WTC11 (cell line): Measurements from ENCODE around the gene PRKACB. TPM values are rescaled to one million over a fixed set of nuclear protein-coding genes. Genes with fewer than 3 reads are reported as not detected.

Experiments
- ATAC-seq: fragments of 200-7000 bp; cut with Tn5 transposase; 2 replicates; pipeline ENCODE4 v1.10.0; 2021; ENCODE audit warnings: mild to moderate bottlenecking, moderate library complexity
- CTCF ChIA-PET: fragments of 300-600 bp; sonication (Branson Sonifier 250); formaldehyde crosslinking; loops from one replicate; lab custom pipeline; 2021; ENCODE audit warnings: antibody characterized with exemption; lab: Charles Lee
- POLR2A ChIA-PET: fragments of 350-600 bp; sonication (Branson Sonifier 250); formaldehyde crosslinking; loops from one replicate; lab custom pipeline; 2021; ENCODE audit warnings: antibody characterized with exemption; lab: Charles Lee
- DNase-seq: peaks from one replicate; pipeline ENCODE4 v3.0.0; 2021; ENCODE audit warnings: low spot score
- H3K27ac Mint-ChIP-seq: 2 replicates; pipeline ENCODE4 v1.8.0; 2021; ENCODE audit warnings: mixed read lengths
- H3K27me3 Mint-ChIP-seq: 2 replicates; pipeline ENCODE4 v1.8.0; 2021; ENCODE audit warnings: low read depth, mild to moderate bottlenecking, moderate library complexity, mixed read lengths
- H3K36me3 Mint-ChIP-seq: 2 replicates; pipeline ENCODE4 v1.8.0; 2021; ENCODE audit warnings: mixed read lengths
- H3K4me1 Mint-ChIP-seq: 2 replicates; pipeline ENCODE4 v1.8.0; 2022; ENCODE audit warnings: mixed read lengths
- H3K4me3 Mint-ChIP-seq: 2 replicates; pipeline ENCODE4 v1.8.0; 2021; ENCODE audit warnings: mild to moderate bottlenecking, moderate library complexity, mixed read lengths
- H3K9me3 Mint-ChIP-seq: 2 replicates; pipeline ENCODE4 v1.8.0; 2021; ENCODE audit warnings: mixed read lengths
- ELF4 ChIP-seq: sonication (generic); formaldehyde crosslinking; IDR thresholded peaks from 2 replicates; pipeline ENCODE4 v1.8.1; 2022; ENCODE audit warnings: low read depth, mild to moderate bottlenecking, moderate library complexity, missing genetic modification reagents
- ETV6 ChIP-seq: sonication (generic); formaldehyde crosslinking; IDR thresholded peaks from 2 replicates; pipeline ENCODE4 v1.8.1; 2022; ENCODE audit warnings: mild to moderate bottlenecking, missing genetic modification reagents
- JAZF1 ChIP-seq: fragments of 250-450 bp; sonication (Bioruptor Pico); IDR thresholded peaks from 2 replicates; pipeline ENCODE4 v1.9.0; 2021; ENCODE audit warnings: moderate library complexity, mild to moderate bottlenecking, inconsistent platforms
- MYBL2 ChIP-seq: sonication (generic); formaldehyde crosslinking; IDR thresholded peaks from 2 replicates; pipeline ENCODE4 v1.8.1; 2023; ENCODE audit warnings: mild to moderate bottlenecking, moderate library complexity, missing genetic modification reagents
- NFATC4 ChIP-seq: fragments of 250-450 bp; sonication (Bioruptor Pico); IDR thresholded peaks from 2 replicates; pipeline ENCODE4 v1.9.0; 2021; ENCODE audit warnings: mild to moderate bottlenecking
- NR1H2 ChIP-seq: sonication (generic); formaldehyde crosslinking; IDR thresholded peaks from 2 replicates; pipeline ENCODE4 v1.9.0; 2021; ENCODE audit warnings: mild to moderate bottlenecking, moderate library complexity, missing genetic modification reagents
- SMAD4 ChIP-seq: sonication (generic); formaldehyde crosslinking; IDR thresholded peaks from 2 replicates; pipeline ENCODE4 v1.8.0; 2022; ENCODE audit warnings: mild to moderate bottlenecking, missing genetic modification reagents
- SP1 ChIP-seq: sonication (generic); formaldehyde crosslinking; conservative IDR thresholded peaks from 2 replicates; pipeline ENCODE4 v1.8.1; 2022; ENCODE audit warnings: missing genetic modification reagents
- ZNF138 ChIP-seq: sonication (generic); formaldehyde crosslinking; conservative IDR thresholded peaks from 2 replicates; pipeline ENCODE4 v1.8.1; 2022; ENCODE audit warnings: mild to moderate bottlenecking, moderate library complexity, missing genetic modification reagents
- ZNF317 ChIP-seq: sonication (generic); formaldehyde crosslinking; IDR thresholded peaks from 2 replicates; pipeline ENCODE4 v1.8.1; 2023; ENCODE audit warnings: low read depth, mild to moderate bottlenecking, moderate library complexity, missing genetic modification reagents, borderline replicate concordance
- total RNA-seq: library from RNA; stranded (reverse); gene quantifications from 3 replicates; pipeline ENCODE4 v1.2.3, GENCODE V29; 2021
- TF ChIP-seq, protein P1 (sequence below): fragments of 250-450 bp; sonication (Bioruptor Pico); conservative IDR thresholded peaks from 2 replicates; pipeline ENCODE4 v1.9.0; 2021; ENCODE audit warnings: mild to moderate bottlenecking
- TF ChIP-seq, protein P2 (sequence below): sonication (generic); formaldehyde crosslinking; IDR thresholded peaks from 2 replicates; pipeline ENCODE4 v1.8.0; 2023; ENCODE audit warnings: missing genetic modification reagents
- TF ChIP-seq, protein P3 (sequence below): sonication (generic); formaldehyde crosslinking; IDR thresholded peaks from 2 replicates; pipeline ENCODE4 v1.8.1; 2023; ENCODE audit warnings: mild to moderate bottlenecking, missing genetic modification reagents
- TF ChIP-seq, protein P4 (sequence below): fragments of 250-450 bp; sonication (Bioruptor Pico); IDR thresholded peaks from 2 replicates; pipeline ENCODE4 v1.9.0; 2021; ENCODE audit warnings: mild to moderate bottlenecking
- TF ChIP-seq, protein P5 (sequence below): sonication (generic); formaldehyde crosslinking; IDR thresholded peaks from 2 replicates; pipeline ENCODE4 v1.8.1; 2022; ENCODE audit warnings: low read depth, mild to moderate bottlenecking, moderate library complexity, missing genetic modification reagents, borderline replicate concordance
- TF ChIP-seq, protein P6 (sequence below): fragments of 250-450 bp; sonication (Bioruptor Pico); IDR thresholded peaks from 2 replicates; pipeline ENCODE4 v1.8.0; 2021; ENCODE audit warnings: mild to moderate bottlenecking

PRKACB gene
- total RNA-seq, 1 experiment from 2014 or later, result 18.4 TPM

DNA sequence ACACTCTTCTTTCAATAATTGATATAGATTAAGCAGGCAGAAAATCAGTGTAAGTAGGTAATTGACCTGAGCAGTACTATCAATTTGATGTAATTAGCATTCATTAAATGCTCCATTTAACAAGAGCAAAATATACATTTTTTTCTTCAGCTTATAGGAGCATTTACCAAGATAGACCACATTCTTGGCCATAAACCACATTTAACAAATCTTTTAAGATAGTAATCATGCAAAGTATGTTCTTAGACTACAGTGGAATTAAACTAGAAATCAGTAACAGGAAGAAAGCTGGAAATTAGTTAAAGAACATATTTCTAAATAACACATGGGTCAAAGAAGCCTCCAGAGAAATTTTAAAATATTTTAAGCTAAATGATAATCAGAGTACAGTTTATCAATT, 8.7 kb upstream of the PRKACB start:
- H3K27ac Mint-ChIP-seq, result no peak overlapping the region
- POLR2A ChIA-PET, result no interaction called here
- DNase-seq (no peak), ATAC-seq (no peak)
- H3K9me3 Mint-ChIP-seq, result peaks cover 18% of the 10 kb centered on the region
- CTCF ChIA-PET, result no interaction called here
- H3K36me3 Mint-ChIP-seq, result peaks cover 4% of the 10 kb centered on the region; the same call in 1 of the 2 replicates
- no peaks in the 10 kb centered on the region for H3K27me3 Mint-ChIP-seq
- no peak for TF ChIP-seq SMAD4 (CRISPR knock-in tag)
- H3K4me1 Mint-ChIP-seq, result no peaks in the 10 kb centered on the region
- H3K4me3 Mint-ChIP-seq, result no peak overlapping the region

DNA sequence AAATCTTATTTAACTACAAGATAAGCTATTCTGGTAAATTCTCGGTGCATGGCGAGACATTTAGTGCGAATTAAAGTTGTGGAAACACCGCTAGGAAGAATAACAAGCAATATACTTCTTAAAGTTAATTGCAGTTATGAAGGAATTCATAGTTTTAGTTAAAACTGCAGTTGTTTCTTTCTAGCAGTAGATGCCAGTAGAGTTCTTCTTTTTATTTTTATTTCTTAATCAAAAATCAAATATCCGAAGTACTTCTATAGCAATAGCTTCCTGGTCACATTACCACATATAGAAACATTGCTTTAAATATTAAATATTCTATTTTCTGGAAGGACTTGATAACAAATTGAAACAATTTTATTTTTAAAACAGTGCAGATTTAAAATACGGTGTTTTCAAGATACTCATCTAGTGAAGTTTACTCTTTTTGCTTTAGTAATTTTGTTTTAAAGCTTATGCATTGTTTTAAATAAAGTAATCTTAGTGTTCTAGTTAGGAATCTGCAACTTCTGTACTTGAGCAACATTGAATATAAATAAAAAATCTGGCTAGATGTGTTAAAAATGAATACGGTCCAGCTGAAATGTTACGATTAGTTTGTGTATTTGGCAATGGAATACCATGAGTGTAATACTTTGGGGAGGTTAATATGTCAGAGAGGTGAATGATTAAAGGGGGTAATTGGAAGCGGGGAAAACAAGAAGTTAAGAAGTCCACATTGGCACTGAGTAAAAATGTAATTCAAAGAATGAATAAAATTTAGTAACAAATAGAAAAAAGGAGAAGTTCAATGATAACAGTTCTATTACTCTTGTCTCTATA, 2.7 kb upstream of the PRKACB start:
- DNase-seq (no peak), ATAC-seq (no peak)
- Mint-ChIP-seq H3K27ac (no peak overlapping the region), H3K4me1 (peaks cover 5% of the 10 kb centered on the region), H3K36me3 (peaks cover 4% of the 10 kb centered on the region; the same call in 1 of the 2 replicates), H3K27me3 (no peaks in the 10 kb centered on the region), H3K9me3 (peaks cover 18% of the 10 kb centered on the region), H3K4me3 (no peak overlapping the region)
- POLR2A ChIA-PET, result no interaction called here
- TF ChIP-seq NR1H2 (CRISPR knock-in tag), result no peak
- TF ChIP-seq SP1 (CRISPR knock-in tag), result no peak
- no peak for TF ChIP-seq ELF4
- TF ChIP-seq, protein P1, sequence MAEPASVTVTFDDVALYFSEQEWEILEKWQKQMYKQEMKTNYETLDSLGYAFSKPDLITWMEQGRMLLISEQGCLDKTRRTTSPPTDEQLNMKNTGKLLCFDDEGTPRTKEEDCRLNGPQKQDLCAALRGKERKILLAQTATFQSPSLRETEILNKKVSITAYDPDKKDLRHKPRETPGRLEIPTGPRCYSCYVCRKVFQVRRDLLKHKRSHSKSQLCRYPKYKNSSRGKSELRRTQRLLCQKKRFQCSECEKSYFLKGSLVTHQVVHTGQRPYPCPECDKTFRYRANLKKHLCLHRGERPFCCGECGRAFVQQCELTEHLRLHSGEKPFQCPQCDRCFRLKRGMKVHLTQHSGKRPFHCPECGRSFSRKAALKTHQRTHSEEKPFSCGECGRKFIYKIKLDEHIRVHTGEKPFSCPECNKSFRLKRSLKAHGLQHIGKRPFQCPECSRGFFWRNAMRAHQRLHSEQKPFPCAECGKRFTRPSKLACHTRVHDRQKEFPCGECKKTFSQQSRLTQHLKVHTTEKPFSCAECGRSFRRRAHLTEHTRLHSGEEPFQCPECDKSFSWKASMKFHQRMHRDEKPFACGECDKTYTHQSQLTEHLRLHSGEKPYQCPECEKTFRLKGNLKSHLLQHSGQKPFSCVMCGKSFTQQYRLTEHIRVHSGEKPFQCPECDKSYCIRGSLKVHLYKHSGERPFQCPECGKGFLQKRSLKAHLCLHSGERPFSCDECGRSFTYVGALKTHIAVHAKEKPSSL (CRISPR knock-in tag), result no peak
- no peak for TF ChIP-seq ZNF317
- no peak for TF ChIP-seq JAZF1 (CRISPR knock-in tag)
- TF ChIP-seq, protein P2, sequence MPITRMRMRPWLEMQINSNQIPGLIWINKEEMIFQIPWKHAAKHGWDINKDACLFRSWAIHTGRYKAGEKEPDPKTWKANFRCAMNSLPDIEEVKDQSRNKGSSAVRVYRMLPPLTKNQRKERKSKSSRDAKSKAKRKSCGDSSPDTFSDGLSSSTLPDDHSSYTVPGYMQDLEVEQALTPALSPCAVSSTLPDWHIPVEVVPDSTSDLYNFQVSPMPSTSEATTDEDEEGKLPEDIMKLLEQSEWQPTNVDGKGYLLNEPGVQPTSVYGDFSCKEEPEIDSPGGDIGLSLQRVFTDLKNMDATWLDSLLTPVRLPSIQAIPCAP (CRISPR knock-in tag), result no peak
- CTCF ChIA-PET, result interaction anchor here (0.7 to 1.1 kb wide), 2 partner anchors 241 to 616 kb away, joined by 3 read pairs; no protein-coding TSS in a partner anchor

DNA sequence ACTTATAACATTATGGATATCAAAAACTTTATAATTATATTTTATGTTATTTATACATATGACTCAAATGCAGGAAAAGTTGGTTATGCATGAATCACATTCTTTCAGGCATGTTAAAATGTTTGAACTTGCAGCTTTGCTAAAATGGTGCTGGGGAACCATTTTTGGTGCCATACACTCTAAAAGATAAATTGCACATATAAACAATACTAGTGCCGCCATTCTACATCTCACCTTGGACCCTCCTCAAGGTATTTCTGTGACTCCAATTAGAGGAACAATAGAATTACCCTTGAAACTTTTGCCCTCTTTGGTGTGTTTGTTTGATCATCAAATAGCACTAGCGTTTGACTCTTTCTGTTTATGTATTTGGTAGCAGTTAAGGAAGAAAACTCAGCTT, 997 bp downstream of the PRKACB start:
- TF ChIP-seq MYBL2, result no peak
- TF ChIP-seq ZNF317, result no peak
- no peak for TF ChIP-seq ETV6
- no peak for TF ChIP-seq NFATC4 (CRISPR knock-in tag)
- no peak for TF ChIP-seq ZNF138 (CRISPR knock-in tag)
- TF ChIP-seq, protein P3, sequence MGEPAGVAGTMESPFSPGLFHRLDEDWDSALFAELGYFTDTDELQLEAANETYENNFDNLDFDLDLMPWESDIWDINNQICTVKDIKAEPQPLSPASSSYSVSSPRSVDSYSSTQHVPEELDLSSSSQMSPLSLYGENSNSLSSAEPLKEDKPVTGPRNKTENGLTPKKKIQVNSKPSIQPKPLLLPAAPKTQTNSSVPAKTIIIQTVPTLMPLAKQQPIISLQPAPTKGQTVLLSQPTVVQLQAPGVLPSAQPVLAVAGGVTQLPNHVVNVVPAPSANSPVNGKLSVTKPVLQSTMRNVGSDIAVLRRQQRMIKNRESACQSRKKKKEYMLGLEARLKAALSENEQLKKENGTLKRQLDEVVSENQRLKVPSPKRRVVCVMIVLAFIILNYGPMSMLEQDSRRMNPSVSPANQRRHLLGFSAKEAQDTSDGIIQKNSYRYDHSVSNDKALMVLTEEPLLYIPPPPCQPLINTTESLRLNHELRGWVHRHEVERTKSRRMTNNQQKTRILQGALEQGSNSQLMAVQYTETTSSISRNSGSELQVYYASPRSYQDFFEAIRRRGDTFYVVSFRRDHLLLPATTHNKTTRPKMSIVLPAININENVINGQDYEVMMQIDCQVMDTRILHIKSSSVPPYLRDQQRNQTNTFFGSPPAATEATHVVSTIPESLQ (CRISPR knock-in tag), result no peak
- no peak overlapping the region for H3K4me3 Mint-ChIP-seq
- no peaks in the 10 kb centered on the region for H3K27me3 Mint-ChIP-seq
- H3K36me3 Mint-ChIP-seq, result no peaks in the 10 kb centered on the region
- H3K27ac Mint-ChIP-seq, result no peak overlapping the region
- H3K9me3 Mint-ChIP-seq, result no peaks in the 10 kb centered on the region
- H3K4me1 Mint-ChIP-seq, result peaks cover 5% of the 10 kb centered on the region
- ATAC-seq, result no peak
- ChIA-PET POLR2A (no interaction called here), CTCF (no interaction called here)
- DNase-seq, result no peak

DNA sequence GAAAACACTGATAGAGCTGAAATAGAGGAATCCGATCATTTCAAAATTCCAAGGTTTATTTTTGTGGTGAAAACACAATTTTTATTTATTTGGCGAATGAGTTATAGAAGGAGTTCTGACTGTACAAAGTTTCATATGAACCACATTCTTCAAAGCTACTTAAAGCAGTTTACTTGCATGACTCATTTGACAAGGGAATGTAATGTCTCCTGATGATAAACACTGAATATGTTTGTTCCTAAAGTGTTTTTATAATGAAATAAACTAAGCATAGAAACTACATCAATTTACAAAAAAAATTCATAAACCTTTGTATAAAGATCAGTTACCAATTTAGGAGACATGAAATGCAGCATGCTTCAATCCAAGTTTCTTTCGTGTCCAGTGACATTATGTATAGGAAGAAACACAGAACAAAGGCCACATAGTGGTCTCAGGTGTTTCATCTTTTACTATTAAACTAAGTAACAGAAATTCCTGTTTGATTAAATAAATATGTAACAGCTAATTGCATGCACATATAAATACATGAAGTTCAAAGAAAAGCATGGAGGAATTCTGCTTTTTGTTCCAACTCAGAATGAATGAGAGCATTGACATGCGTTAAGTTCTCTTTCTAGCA, 2.5 kb downstream of the PRKACB start:
- ChIA-PET POLR2A (no interaction called here), CTCF (no interaction called here)
- no peak overlapping the region for H3K4me3 Mint-ChIP-seq
- H3K27ac Mint-ChIP-seq, result no peak overlapping the region
- no peaks in the 10 kb centered on the region for H3K36me3 Mint-ChIP-seq
- ATAC-seq (no peak), DNase-seq (no peak)
- H3K9me3 Mint-ChIP-seq, result no peaks in the 10 kb centered on the region
- H3K4me1 Mint-ChIP-seq, result peaks cover 5% of the 10 kb centered on the region
- H3K27me3 Mint-ChIP-seq, result no peaks in the 10 kb centered on the region
- TF ChIP-seq, protein P4, sequence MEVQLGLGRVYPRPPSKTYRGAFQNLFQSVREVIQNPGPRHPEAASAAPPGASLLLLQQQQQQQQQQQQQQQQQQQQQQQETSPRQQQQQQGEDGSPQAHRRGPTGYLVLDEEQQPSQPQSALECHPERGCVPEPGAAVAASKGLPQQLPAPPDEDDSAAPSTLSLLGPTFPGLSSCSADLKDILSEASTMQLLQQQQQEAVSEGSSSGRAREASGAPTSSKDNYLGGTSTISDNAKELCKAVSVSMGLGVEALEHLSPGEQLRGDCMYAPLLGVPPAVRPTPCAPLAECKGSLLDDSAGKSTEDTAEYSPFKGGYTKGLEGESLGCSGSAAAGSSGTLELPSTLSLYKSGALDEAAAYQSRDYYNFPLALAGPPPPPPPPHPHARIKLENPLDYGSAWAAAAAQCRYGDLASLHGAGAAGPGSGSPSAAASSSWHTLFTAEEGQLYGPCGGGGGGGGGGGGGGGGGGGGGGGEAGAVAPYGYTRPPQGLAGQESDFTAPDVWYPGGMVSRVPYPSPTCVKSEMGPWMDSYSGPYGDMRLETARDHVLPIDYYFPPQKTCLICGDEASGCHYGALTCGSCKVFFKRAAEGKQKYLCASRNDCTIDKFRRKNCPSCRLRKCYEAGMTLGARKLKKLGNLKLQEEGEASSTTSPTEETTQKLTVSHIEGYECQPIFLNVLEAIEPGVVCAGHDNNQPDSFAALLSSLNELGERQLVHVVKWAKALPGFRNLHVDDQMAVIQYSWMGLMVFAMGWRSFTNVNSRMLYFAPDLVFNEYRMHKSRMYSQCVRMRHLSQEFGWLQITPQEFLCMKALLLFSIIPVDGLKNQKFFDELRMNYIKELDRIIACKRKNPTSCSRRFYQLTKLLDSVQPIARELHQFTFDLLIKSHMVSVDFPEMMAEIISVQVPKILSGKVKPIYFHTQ, result no peak
- TF ChIP-seq, protein P5, sequence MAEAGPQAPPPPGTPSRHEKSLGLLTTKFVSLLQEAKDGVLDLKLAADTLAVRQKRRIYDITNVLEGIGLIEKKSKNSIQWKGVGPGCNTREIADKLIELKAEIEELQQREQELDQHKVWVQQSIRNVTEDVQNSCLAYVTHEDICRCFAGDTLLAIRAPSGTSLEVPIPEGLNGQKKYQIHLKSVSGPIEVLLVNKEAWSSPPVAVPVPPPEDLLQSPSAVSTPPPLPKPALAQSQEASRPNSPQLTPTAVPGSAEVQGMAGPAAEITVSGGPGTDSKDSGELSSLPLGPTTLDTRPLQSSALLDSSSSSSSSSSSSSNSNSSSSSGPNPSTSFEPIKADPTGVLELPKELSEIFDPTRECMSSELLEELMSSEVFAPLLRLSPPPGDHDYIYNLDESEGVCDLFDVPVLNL (CRISPR knock-in tag), result no peak
- TF ChIP-seq, protein P6, sequence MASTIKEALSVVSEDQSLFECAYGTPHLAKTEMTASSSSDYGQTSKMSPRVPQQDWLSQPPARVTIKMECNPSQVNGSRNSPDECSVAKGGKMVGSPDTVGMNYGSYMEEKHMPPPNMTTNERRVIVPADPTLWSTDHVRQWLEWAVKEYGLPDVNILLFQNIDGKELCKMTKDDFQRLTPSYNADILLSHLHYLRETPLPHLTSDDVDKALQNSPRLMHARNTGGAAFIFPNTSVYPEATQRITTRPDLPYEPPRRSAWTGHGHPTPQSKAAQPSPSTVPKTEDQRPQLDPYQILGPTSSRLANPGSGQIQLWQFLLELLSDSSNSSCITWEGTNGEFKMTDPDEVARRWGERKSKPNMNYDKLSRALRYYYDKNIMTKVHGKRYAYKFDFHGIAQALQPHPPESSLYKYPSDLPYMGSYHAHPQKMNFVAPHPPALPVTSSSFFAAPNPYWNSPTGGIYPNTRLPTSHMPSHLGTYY (CRISPR knock-in tag), result no peak
